Measurements from ENCODE around the gene HEG1.

Gene HEG1

GRCh38 chr3:125042725-125043406 lies 12.9 kb downstream of the HEG1 start:
- DNase-seq = no peak

GRCh38 chr3:125039131-125040100 lies 16.4 kb downstream of the HEG1 start:
- DNase-seq = no peak

- DNase-seq = no peak
These were observed 18.2 kb downstream of the HEG1 start for GRCh38 chr3:125037498-125038150.

GRCh38 chr3:125035217-125035616 lies 20.6 kb downstream of the HEG1 start:
- no peak for DNase-seq

- no peak for DNase-seq
These were observed 22.2 kb downstream of the HEG1 start for GRCh38 chr3:125033616-125034015.

- no peak for DNase-seq
These were observed 22.7 kb downstream of the HEG1 start for GRCh38 chr3:125033135-125033534.

- no peak for DNase-seq
These were observed 23.1 kb downstream of the HEG1 start for GRCh38 chr3:125032683-125033082.

DNA sequence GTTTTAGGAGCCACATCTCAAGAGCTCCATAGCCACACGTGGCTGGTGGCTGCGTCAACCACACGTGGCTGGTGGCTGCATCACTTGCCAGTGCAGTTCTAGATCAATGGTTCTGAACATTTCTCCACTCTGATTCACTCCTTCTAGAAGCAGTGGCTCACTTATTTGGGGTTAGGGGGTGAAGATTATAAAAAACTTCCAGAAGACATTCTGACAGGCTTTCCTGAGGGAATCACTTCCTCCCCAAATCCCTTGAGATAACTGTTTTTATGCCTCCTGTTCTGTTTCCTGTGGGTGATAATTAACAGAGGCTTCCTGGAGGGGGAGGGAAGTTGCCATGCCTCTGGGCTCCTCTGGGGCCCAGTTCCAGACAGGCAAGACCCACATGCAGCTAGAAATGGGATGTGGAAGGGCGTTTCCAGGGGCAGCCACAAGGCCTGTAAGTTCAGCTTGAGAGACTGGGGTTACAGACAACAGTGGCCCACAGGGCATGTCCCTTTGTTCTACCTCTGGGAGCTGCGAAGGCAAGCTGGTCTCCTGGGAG lies 23.6 kb downstream of the HEG1 start:
- no peak for DNase-seq

DNA sequence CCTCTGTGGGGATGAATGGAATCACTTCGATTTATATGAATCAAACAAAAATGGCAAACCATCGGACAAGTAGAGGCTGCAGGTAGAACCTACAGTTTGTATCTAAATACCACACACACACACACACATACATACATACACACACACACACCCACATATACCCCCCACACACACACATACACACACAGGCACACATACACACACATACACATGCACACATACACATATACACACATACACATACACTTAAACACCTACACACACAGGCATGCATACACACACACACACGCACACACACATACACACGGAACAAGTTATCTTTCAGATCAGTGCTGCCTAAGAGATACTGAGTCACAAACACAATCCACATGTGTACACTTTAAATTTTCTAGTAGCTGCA lies 24.3 kb downstream of the HEG1 start:
- no peak for DNase-seq

- DNase-seq = no peak
These were observed 27.1 kb downstream of the HEG1 start for GRCh38 chr3:125028657-125029056.

GRCh38 chr3:125025642-125026041 lies 30.2 kb downstream of the HEG1 start:
- DNase-seq = no peak

GRCh38 chr3:125024817-125025216 lies 31.0 kb downstream of the HEG1 start:
- DNase-seq = no peak

DNA sequence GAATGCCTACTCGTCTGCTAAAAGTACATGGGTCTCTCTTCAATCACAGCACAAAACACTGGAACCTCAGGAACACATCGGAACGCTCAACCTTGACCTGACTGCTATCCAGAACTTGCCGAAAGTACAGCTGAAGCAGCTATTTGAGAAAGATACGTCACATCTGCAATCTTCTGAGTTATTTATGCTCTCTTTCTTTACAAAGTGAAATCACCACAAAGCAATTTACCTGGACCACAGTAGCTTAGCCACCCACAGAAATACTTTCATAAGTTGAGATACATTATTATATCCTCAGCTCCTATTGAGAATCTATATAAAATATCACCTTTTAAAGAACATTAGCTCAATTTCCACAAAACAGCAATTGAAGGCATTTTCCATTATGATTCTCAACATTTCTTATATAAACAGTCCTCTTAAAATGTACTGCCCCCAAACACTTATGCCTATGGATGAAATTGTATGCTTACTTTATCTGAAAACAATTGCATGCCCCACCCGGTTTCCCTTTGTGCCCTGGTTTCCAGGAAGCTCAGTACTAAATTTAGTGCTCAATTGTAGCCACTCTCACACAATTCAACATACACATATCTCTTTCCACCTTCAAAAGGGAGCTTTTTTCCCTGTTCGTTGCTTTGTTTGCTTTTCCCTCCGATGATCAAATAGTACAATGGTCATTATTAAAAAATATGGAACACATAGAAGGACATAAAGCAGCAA lies 31.8 kb downstream of the HEG1 start:
- peak; percentile 11 for DNase-seq

DNA sequence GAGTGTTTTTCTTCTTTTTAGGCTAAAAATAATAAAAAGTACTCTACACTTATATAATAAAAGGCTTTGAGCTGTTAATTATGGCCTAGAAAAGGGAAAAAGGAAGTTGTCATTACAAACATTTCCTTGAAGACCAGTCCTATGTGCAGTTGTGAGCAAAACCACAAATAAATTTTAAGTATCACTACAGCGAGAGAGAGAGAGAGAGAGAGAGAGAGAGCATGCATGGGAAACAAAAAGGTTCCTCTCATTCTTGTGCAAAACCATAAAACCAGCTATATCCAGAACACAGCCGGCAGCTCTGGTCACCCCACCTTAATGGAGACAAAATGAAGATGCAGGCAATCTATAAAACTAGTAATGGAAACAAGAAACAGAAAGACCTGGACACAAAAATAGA lies 33.6 kb downstream of the HEG1 start:
- DNase-seq = no peak

- DNase-seq = no peak
These were observed 36.5 kb downstream of the HEG1 start for GRCh38 chr3:125019271-125019670.

DNA sequence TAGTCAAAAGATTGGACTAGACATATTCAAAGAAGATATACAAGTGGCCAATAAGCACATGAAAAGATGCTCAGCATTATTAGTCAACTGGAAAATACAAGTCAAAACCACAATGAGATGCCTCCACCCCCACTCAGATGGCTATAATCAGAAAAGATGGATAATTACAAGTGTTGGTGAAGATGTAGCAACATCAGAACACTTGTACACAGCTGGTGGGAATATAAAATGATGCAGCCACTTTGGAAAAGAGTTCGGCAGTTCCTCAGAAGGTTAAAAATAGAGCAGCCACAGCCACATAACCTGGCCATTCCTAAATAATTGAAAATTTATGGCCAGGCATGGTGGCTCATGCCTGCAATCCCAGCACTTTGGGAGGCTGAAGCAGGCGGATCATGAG lies 38.4 kb downstream of the HEG1 start:
- DNase-seq = no peak

- no peak for DNase-seq
These were observed 41.1 kb downstream of the HEG1 start for GRCh38 chr3:125014570-125015179.

GRCh38 chr3:125013095-125013494 lies 42.7 kb downstream of the HEG1 start:
- no peak for DNase-seq

GRCh38 chr3:125011941-125012340 lies 43.9 kb downstream of the HEG1 start:
- DNase-seq = no peak

- DNase-seq = no peak
These were observed 45.4 kb downstream of the HEG1 start for GRCh38 chr3:125010393-125010792.

DNA sequence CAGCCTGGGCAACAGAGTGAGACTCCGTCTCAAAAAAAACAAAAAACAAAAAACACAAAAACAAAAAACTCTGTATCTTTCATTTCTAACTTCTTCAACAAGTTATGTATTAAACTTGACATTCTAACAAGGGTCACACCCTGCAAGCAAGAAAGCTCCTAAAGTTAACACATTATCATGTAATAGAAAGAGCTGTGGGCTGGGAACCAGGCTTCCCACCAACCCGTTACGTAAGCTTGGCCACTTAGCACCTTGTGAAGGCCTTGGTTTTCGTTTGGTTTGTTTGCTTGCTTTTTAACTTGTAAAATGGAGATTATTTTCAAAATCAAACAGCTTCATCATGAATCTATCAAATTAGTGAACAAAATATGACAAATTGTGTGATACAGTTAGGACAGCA lies 47.0 kb downstream of the HEG1 start:
- DNase-seq = no peak

DNA sequence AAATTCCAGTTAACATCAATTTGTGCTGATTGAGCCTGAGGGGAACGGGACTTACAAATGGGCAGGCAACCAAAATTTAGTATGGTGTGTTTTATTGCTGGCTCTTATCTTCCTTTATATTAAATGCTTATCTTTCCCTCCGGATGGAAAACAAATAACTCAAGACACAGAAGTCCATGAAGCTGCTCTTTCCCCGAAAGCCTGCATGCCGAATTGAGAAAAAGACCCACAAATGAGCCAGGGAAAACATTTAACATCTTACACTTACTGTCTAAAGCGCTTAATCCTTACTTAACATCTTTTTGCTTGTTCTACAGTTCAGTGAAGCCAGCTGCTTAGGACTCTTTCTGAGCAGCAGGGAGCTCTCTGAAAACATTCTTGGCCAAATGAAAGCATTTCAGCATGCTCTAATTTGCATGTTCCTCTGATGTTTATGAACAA lies 49.5 kb downstream of the HEG1 start:
- no peak for DNase-seq

All from hematopoietic multipotent progenitor cell treated with erythropoietin and hydrocortisone succinate and interleukin-3 and kit ligand, for 8 days (in vitro differentiated cells).